Neuron (in vitro differentiated cells): ENCODE data around the gene LMO7.
"Not testable (repeated sequence)": the region's sequence is repeated elsewhere in the genome, so short reads cannot be mapped to it uniquely, and the experiment has no call there.

ENCODE experiments used
- H2AFZ ChIP-seq: one replicate; pipeline ENCODE4 v1.6.1; 2013; ENCODE audit warnings: low read depth, mild to moderate bottlenecking, inconsistent platforms, low read length, moderate library complexity
- H3K27me3 ChIP-seq: one replicate; pipeline ENCODE4 v1.6.1; 2013; ENCODE audit warnings: low read length; ENCODE audit not compliant: insufficient read depth
- H3K36me3 ChIP-seq: one replicate; pipeline ENCODE4 v1.6.1; 2013; ENCODE audit warnings: low read length; ENCODE audit not compliant: insufficient read depth
- H3K4me1 ChIP-seq: one replicate; pipeline ENCODE4 v1.6.1; 2013; ENCODE audit warnings: low read length; ENCODE audit not compliant: insufficient read depth
- H3K4me3 ChIP-seq: 2 replicates; pipeline ENCODE4 v1.5.1; 2013; ENCODE audit warnings: mild to moderate bottlenecking, low read length, moderate library complexity
- H3K9me3 ChIP-seq: one replicate; pipeline ENCODE4 v1.6.1; 2013; ENCODE audit warnings: low read length

Gene LMO7

GRCh38 chr13:75784003-75784402, 147.9 kb downstream of the LMO7 start:
- H3K27me3 ChIP-seq, result no peaks in the 10 kb centered on the region
- no peaks in the 10 kb centered on the region for H3K4me1 ChIP-seq
- no peaks in the 10 kb centered on the region for H3K36me3 ChIP-seq
- H3K9me3 ChIP-seq, result no peaks in the 10 kb centered on the region
- no peak overlapping the region for H3K4me3 ChIP-seq
- no peak overlapping the region for H2AFZ ChIP-seq

- Histone ChIP-seq H3K4me3 (no peak overlapping the region), H2AFZ (no peak overlapping the region), H3K4me1 (no peaks in the 10 kb centered on the region), H3K36me3 (no peaks in the 10 kb centered on the region), H3K27me3 (no peaks in the 10 kb centered on the region), H3K9me3 (no peaks in the 10 kb centered on the region)
These were observed 149.0 kb downstream of the LMO7 start for GRCh38 chr13:75785130-75785529.

GRCh38 chr13:75787249-75787928, 151.3 kb downstream of the LMO7 start:
- no peak overlapping the region for H3K4me3 ChIP-seq
- H3K36me3 ChIP-seq, result no peaks in the 10 kb centered on the region
- H3K27me3 ChIP-seq, result no peaks in the 10 kb centered on the region
- H2AFZ ChIP-seq, result no peak overlapping the region
- no peaks in the 10 kb centered on the region for H3K9me3 ChIP-seq
- H3K4me1 ChIP-seq, result peaks cover 10% of the 10 kb centered on the region

GRCh38 chr13:75788481-75788981, 152.4 kb downstream of the LMO7 start:
- Histone ChIP-seq H2AFZ (no peak overlapping the region), H3K27me3 (no peaks in the 10 kb centered on the region), H3K9me3 (no peaks in the 10 kb centered on the region), H3K4me1 (peaks cover 16% of the 10 kb centered on the region), H3K36me3 (no peaks in the 10 kb centered on the region), H3K4me3 (no peak overlapping the region)

- H3K36me3 ChIP-seq, result no peaks in the 10 kb centered on the region
- no peaks in the 10 kb centered on the region for H3K27me3 ChIP-seq
- no peak overlapping the region for H3K4me3 ChIP-seq
- peaks cover 16% of the 10 kb centered on the region for H3K4me1 ChIP-seq
- H3K9me3 ChIP-seq, result no peaks in the 10 kb centered on the region
- H2AFZ ChIP-seq, result no peak overlapping the region
These were observed 153.5 kb downstream of the LMO7 start for GRCh38 chr13:75789451-75790197.

- no peaks in the 10 kb centered on the region for H3K9me3 ChIP-seq
- no peak overlapping the region for H2AFZ ChIP-seq
- no peak overlapping the region for H3K4me3 ChIP-seq
- peaks cover 16% of the 10 kb centered on the region for H3K4me1 ChIP-seq
- H3K36me3 ChIP-seq, result no peaks in the 10 kb centered on the region
- H3K27me3 ChIP-seq, result no peaks in the 10 kb centered on the region
These were observed 154.3 kb downstream of the LMO7 start for GRCh38 chr13:75790198-75790970.

GRCh38 chr13:75792526-75793187, 156.5 kb downstream of the LMO7 start:
- no peak overlapping the region for H2AFZ ChIP-seq
- H3K27me3 ChIP-seq, result no peaks in the 10 kb centered on the region
- H3K9me3 ChIP-seq, result no peaks in the 10 kb centered on the region
- H3K36me3 ChIP-seq, result no peaks in the 10 kb centered on the region
- H3K4me1 ChIP-seq, result peaks cover 16% of the 10 kb centered on the region
- no peak overlapping the region for H3K4me3 ChIP-seq

- H3K36me3 ChIP-seq, H3K27me3 ChIP-seq, H3K4me3 ChIP-seq, H2AFZ ChIP-seq, H3K9me3 ChIP-seq: not testable (repeated sequence)
- H3K4me1 ChIP-seq, result peaks cover 16% of the 10 kb centered on the region
These were observed 157.0 kb downstream of the LMO7 start for GRCh38 chr13:75793188-75793567.

- Histone ChIP-seq H3K4me1 (peaks cover 16% of the 10 kb centered on the region), H3K27me3 (no peaks in the 10 kb centered on the region), H2AFZ (no peak overlapping the region), H3K9me3 (no peaks in the 10 kb centered on the region), H3K4me3 (no peak overlapping the region), H3K36me3 (no peaks in the 10 kb centered on the region)
These were observed 158.5 kb downstream of the LMO7 start for GRCh38 chr13:75794663-75795062.

GRCh38 chr13:75795274-75795673, 159.1 kb downstream of the LMO7 start:
- H3K4me1 ChIP-seq, result peaks cover 16% of the 10 kb centered on the region

GRCh38 chr13:75796825-75797224, 160.7 kb downstream of the LMO7 start:
- no peak overlapping the region for H2AFZ ChIP-seq
- H3K9me3 ChIP-seq, result no peaks in the 10 kb centered on the region
- peaks cover 12% of the 10 kb centered on the region for H3K4me1 ChIP-seq
- H3K4me3 ChIP-seq, result no peak overlapping the region
- no peaks in the 10 kb centered on the region for H3K36me3 ChIP-seq
- H3K27me3 ChIP-seq, result no peaks in the 10 kb centered on the region

More at GRCh38 chr13:75795274-75795673, 159.1 kb downstream of the LMO7 start:
- Histone ChIP-seq H3K4me3 (no peak overlapping the region), H2AFZ (no peak overlapping the region), H3K9me3 (no peaks in the 10 kb centered on the region), H3K27me3 (no peaks in the 10 kb centered on the region), H3K36me3 (no peaks in the 10 kb centered on the region)

- H3K4me3 ChIP-seq, result no peak overlapping the region
- H3K27me3 ChIP-seq, result no peaks in the 10 kb centered on the region
- H3K36me3 ChIP-seq, result no peaks in the 10 kb centered on the region
- peaks cover 7% of the 10 kb centered on the region for H3K4me1 ChIP-seq
- no peak overlapping the region for H2AFZ ChIP-seq
- no peaks in the 10 kb centered on the region for H3K9me3 ChIP-seq
These were observed 161.1 kb downstream of the LMO7 start for GRCh38 chr13:75797239-75797638.
